BLaER1 treated with 17β-estradiol and CSF1 and Interleukin-3, amounts not matched to agents 10 nM and 100 nM (cell line): ENCODE data around the gene HINFP.

Experiments
- H3K27ac ChIP-seq, 11 experiments: shearing (Covaris generic); formaldehyde crosslinking; 2 replicates each; pipeline ENCODE4 v1.8.1; 2022
- H3K27me3 ChIP-seq, 11 experiments: shearing (Covaris generic); formaldehyde crosslinking; 2 replicates each; pipeline ENCODE4 v1.8.1; 2022
- H3K36me3 ChIP-seq, 11 experiments: shearing (Covaris generic); formaldehyde crosslinking; 2 replicates each; pipeline ENCODE4 v1.8.1; 2022
- H3K4me1 ChIP-seq, 10 experiments: shearing (Covaris generic); formaldehyde crosslinking; 2 replicates each; pipeline ENCODE4 v1.8.1; 2022
- H3K4me2 ChIP-seq, 11 experiments: shearing (Covaris generic); formaldehyde crosslinking; 2 replicates each; pipeline ENCODE4 v1.8.1; 2022
- H3K4me3 ChIP-seq, 10 experiments: shearing (Covaris generic); formaldehyde crosslinking; 2 replicates each; pipeline ENCODE4 v1.8.1; 2022
- H3K9ac ChIP-seq, 11 experiments: shearing (Covaris generic); formaldehyde crosslinking; 2 replicates each; pipeline ENCODE4 v1.8.1; 2022
- H3K9me3 ChIP-seq, 11 experiments: shearing (Covaris generic); formaldehyde crosslinking; replicated peaks in 1 of 11; 2 replicates each; pipeline ENCODE4 v1.8.1; 2022
- H4K20me1 ChIP-seq, 11 experiments: shearing (Covaris generic); formaldehyde crosslinking; 2 replicates each; pipeline ENCODE4 v1.8.1; 2022
- Cebpa-rat ChIP-seq, 11 experiments: shearing (Covaris generic); IDR thresholded peaks; 2 replicates each; pipeline ENCODE4 v1.8.1; 2022

Gene HINFP, protein sequence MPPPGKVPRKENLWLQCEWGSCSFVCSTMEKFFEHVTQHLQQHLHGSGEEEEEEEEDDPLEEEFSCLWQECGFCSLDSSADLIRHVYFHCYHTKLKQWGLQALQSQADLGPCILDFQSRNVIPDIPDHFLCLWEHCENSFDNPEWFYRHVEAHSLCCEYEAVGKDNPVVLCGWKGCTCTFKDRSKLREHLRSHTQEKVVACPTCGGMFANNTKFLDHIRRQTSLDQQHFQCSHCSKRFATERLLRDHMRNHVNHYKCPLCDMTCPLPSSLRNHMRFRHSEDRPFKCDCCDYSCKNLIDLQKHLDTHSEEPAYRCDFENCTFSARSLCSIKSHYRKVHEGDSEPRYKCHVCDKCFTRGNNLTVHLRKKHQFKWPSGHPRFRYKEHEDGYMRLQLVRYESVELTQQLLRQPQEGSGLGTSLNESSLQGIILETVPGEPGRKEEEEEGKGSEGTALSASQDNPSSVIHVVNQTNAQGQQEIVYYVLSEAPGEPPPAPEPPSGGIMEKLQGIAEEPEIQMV

DNA sequence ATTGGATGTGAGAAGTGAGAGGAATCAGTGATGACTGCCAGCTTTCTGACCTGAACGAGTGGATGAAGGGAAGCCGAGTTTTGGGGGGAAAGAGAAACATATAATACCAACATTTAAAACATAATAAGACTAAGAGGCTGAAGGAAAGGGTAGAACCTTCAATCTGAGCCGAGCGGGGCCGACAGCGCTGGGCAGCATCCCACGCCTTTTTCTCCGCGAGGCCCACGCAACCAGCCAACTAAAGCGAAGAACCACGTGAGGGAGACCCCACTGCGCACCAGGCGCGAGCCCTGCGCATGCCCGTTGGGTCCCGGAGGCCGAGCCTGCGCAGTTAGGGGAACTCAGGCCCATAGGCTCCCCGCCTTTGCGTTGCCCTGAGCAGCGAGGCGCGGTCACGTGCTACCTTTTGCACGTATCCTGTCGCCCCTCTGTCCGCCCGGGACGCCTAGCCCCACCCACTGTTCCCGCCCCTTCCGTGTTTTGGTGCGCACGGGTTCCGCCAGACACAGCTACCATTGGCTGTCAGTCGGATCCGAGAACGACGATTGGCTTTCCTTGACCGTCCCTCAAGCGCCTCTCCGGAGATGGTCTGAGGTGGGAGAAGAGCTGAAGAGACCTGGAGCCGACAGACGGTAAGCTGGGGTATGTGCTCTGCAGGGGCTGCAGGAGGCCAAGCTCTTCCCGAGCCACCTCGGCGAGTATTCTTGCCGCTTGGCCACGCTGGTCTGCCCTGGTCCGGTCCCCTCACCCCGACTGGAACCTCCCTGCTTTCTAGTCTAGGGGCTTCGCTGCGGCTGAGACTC is at the start of gene HINFP:
Gene HINFP, plus strand, starts transcription at position 573 of the 803 bp plus-strand sequence. CDS start 5,365 bp downstream, outside the sequence.
- H4K20me1 ChIP-seq: peaks cover 0 to 20% (median 11%) of the 10 kb centered on the region in 11 experiments; a peak in 13 of 22 replicates
- H3K4me2 ChIP-seq: peak within 1 kb of the TSS; percentile 90 to 98 (median 92)
- TF ChIP-seq Cebpa-rat (IDR thresholded peaks at IDR 0.05): no peak
- H3K4me1 ChIP-seq: peaks cover 20 to 28% (median 24%) of the 10 kb centered on the region in 10 experiments
- H3K36me3 ChIP-seq: peaks cover 29 to 49% (median 43%) of the 10 kb centered on the region in 11 experiments
- no peaks in the 10 kb centered on the region for H3K27me3 ChIP-seq
- peak within 1 kb of the TSS; percentile 76 to 91 (median 84) for H3K9ac ChIP-seq
- peak within 1 kb of the TSS; percentile 55 to 79 (median 73); a peak in 21 of 22 replicates for H3K27ac ChIP-seq
- peak within 1 kb of the TSS; percentile 77 to 96 (median 87) for H3K4me3 ChIP-seq
- no peaks in the 10 kb centered on the region for H3K9me3 ChIP-seq

DNA sequence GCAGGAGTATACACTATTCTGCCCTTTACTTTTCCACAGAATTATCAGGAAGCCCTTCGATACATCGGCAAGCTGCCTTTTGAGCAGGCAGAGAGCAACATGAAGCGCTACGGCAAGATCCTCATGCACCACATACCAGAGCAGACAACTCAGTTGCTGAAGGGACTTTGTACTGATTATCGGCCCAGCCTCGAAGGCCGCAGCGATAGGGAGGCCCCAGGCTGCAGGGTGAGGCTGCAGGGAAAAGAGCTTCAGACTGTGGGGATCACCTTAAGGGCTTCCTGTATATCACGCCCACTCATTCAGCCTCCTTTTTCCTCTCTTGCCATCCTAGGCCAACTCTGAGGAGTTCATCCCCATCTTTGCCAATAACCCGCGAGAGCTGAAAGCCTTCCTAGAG is 43.5 kb upstream of the HINFP start:
- H3K27me3 ChIP-seq: no peaks in the 10 kb centered on the region
- H3K4me1 ChIP-seq: peaks cover 0 to 28% (median 0%) of the 10 kb centered on the region in 10 experiments; a peak in 7 of 20 replicates
- no peaks in the 10 kb centered on the region for H3K9me3 ChIP-seq
- no peak overlapping the region for H3K27ac ChIP-seq
- 0 out of 22 replicates have a peak overlapping the region, but pooled peaks of 1 of the 11 experiments have one; percentile 15 for H3K9ac ChIP-seq
- peaks cover 0 to 58% (median 0%) of the 10 kb centered on the region in 11 experiments; a peak in 8 of 22 replicates for H4K20me1 ChIP-seq
- peaks cover 98 to 100% (median 99%) of the 10 kb centered on the region in 11 experiments for H3K36me3 ChIP-seq
- H3K4me3 ChIP-seq: no peak overlapping the region
- no peak for TF ChIP-seq Cebpa-rat (IDR thresholded peaks at IDR 0.05)
- H3K4me2 ChIP-seq: no peak overlapping the region

DNA sequence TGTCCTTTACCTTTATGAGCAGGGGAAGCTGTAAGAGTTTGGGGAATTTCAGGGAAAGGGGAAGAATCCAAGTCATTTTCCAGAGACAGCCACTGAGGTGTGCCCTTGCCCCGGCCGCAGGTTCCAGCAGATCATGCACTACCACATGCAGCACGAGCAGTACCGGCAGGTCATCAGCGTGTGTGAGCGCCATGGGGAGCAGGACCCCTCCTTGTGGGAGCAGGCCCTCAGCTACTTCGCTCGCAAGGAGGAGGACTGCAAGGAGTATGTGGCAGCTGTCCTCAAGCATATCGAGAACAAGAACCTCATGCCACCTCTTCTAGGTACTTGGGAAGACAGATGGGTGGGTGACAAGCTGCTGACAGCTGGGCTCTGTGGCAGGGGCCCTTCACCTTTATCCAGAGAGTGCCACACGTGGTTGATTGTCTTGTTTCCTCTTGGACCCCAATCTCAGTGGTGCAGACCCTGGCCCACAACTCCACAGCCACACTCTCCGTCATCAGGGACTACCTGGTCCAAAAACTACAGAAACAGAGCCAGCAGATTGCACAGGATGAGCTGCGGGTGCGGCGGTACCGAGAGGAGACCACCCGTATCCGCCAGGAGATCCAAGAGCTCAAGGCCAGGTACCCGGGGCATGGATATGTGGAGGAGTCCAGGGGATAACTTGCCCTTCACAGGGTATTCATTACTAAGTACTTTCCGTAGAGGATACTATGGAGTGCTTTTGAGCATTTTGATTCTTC is 42.5 kb upstream of the HINFP start:
- Histone ChIP-seq H3K36me3 (peaks cover 89 to 97% (median 91%) of the 10 kb centered on the region in 11 experiments), H3K4me1 (peaks cover 0 to 33% (median 0%) of the 10 kb centered on the region in 10 experiments; a peak in 7 of 20 replicates)

DNA sequence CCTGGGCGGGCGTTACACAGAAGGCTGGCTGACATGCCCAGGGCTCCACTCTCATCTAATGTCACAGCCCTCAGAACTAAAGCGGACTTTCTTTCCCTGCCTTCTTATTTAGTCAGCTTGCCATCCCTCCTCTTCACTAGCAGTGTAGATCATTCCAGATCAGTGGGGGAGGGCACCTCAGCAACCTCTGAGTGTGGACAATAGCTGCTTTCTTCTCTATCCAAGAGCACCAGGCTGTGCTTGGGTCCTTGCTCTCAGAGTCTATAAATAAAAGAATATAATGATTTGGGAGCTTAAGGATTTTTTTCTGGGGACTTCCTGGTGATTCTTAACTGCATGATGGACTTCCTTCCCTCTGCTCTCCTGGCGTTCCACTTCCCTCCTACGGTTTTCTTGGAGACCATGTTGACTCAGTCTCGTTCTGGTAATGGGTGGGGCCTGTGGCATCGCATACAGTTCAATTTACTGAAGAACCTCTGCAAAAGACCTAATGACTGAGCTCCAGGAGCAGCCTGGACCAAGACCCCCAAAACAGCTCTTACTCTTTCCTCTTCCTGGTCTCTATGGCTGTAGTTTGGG is 39.6 kb upstream of the HINFP start:
- Histone ChIP-seq H4K20me1 (peaks cover 0 to 46% (median 0%) of the 10 kb centered on the region in 11 experiments; a peak in 6 of 22 replicates), H3K4me2 (peak overlapping the region in 3 of 11 experiments; percentile 65 to 70 (median 66); a peak in 6 of 22 replicates), H3K27ac (peak overlapping the region in 2 of 11 experiments; percentile 37 to 53; a peak in 4 of 22 replicates), H3K4me3 (no peak overlapping the region), H3K9me3 (no peaks in the 10 kb centered on the region), H3K4me1 (peaks cover 17 to 55% (median 20%) of the 10 kb centered on the region in 10 experiments), H3K27me3 (no peaks in the 10 kb centered on the region), H3K9ac (peak overlapping the region in 3 of 11 experiments; percentile 38 to 49 (median 40); a peak in 3 of 22 replicates), H3K36me3 (peaks cover 60 to 68% (median 62%) of the 10 kb centered on the region in 11 experiments)
- no peak for TF ChIP-seq Cebpa-rat (IDR thresholded peaks at IDR 0.05)

More for the DNA sequence above, 42.5 kb upstream of the HINFP start:
- no peak for TF ChIP-seq Cebpa-rat (IDR thresholded peaks at IDR 0.05)
- Histone ChIP-seq H3K4me3 (no peak overlapping the region), H3K4me2 (no peak overlapping the region), H4K20me1 (peaks cover 0 to 50% (median 0%) of the 10 kb centered on the region in 11 experiments; a peak in 6 of 22 replicates), H3K27ac (no peak overlapping the region), H3K9me3 (no peaks in the 10 kb centered on the region), H3K9ac (no peak overlapping the region), H3K27me3 (no peaks in the 10 kb centered on the region)

DNA sequence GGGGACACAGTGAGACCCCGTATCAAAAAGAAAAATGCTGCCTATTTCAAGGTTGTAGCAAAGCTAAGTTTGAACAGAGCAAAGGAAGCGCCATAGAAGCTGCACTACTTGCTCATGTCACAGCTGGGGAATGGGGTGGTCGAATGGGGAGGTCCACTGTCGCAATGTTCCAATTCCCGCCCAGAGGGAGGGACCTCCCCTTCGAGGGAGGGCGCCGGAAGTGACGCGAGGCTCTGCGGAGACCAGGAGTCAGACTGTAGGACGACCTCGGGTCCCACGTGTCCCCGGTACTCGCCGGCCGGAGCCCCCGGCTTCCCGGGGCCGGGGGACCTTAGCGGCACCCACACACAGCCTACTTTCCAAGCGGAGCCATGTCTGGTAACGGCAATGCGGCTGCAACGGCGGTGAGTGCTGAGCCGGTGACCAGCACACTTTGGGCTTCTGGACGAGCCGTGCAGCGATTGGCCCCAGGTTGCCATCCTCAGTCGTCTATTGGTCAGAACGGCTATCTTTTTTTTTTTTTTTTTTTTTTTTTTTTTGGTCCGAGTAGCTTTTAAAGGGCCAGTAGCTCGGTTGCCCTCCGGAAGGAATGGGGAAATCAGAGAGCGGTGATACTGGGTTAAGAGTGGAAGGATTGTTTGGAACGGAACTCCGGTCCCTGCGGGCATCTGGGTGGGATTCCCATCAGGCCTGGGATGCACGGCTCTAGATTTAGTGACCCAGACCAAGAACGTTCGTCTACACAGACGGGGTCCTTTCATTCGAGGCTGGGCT is 36.5 kb upstream of the HINFP start, which contains the start of gene HMBS:
Gene HMBS, plus strand, starts transcription at position 219 of the 774 bp plus-strand sequence. Its CDS starts 153 bp downstream, at position 372.
- no peaks in the 10 kb centered on the region for H3K9me3 ChIP-seq
- H3K4me3 ChIP-seq: peak within 1 kb of the TSS; percentile 59 to 79 (median 71)
- H4K20me1 ChIP-seq: peaks cover 0 to 23% (median 0%) of the 10 kb centered on the region in 11 experiments; a peak in 2 of 22 replicates
- H3K27me3 ChIP-seq: no peaks in the 10 kb centered on the region
- H3K36me3 ChIP-seq: peaks cover 29 to 42% (median 34%) of the 10 kb centered on the region in 11 experiments
- peak in 5 of 11 experiments; percentile 28 to 64 (median 37); a peak in 5 of 22 replicates for TF ChIP-seq Cebpa-rat (IDR thresholded peaks at IDR 0.05)
- peak within 1 kb of the TSS; percentile 74 to 88 (median 84) for H3K9ac ChIP-seq
- peak within 1 kb of the TSS; percentile 89 to 99 (median 97) for H3K4me2 ChIP-seq
- peaks cover 34 to 84% (median 51%) of the 10 kb centered on the region in 10 experiments for H3K4me1 ChIP-seq
- H3K27ac ChIP-seq: peak within 1 kb of the TSS in 10 of 11 experiments; percentile 66 to 92 (median 86); a peak in 21 of 22 replicates

DNA sequence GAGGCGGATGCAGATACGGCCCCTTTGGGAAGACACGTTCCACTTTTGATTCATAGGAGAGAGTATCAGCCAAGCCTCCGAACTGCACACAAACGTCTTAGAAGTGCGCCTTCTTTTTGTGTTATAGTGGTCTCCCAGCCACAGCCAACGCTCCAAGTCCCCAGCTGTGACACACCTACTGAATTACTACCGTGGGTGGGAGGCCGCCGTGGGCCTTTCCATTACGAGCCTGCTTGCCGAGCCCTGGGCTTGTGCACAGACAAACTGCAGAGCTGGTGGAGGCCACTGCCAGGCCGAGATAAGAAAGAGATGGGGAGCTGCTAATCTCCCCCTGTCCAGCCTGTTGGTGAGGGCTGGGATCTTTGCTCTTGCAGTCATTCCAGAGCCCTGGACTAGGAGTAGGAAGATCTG is 35.9 kb upstream of the HINFP start:
- Histone ChIP-seq H3K9me3 (no peaks in the 10 kb centered on the region), H3K36me3 (peaks cover 23 to 36% (median 28%) of the 10 kb centered on the region in 11 experiments), H3K4me2 (peak overlapping the region; percentile 89 to 99 (median 97)), H4K20me1 (peaks cover 0 to 18% (median 0%) of the 10 kb centered on the region in 11 experiments; a peak in 2 of 22 replicates), H3K4me1 (peaks cover 40 to 87% (median 57%) of the 10 kb centered on the region in 10 experiments), H3K27me3 (no peaks in the 10 kb centered on the region), H3K27ac (peak overlapping the region in 10 of 11 experiments; percentile 66 to 92 (median 86); a peak in 21 of 22 replicates), H3K4me3 (peak overlapping the region; percentile 59 to 79 (median 71)), H3K9ac (peak overlapping the region; percentile 74 to 88 (median 84))
- no peak for TF ChIP-seq Cebpa-rat (IDR thresholded peaks at IDR 0.05)
